ENCODE measurements around the gene OR2T3. TPM values are rescaled to one million over a fixed set of nuclear protein-coding genes. Genes with fewer than 3 reads are reported as not detected.
"Not testable (repeated sequence)": the region's sequence is repeated elsewhere in the genome, so short reads cannot be mapped to it uniquely, and the experiment has no call there.

The OR2T3 gene, protein sequence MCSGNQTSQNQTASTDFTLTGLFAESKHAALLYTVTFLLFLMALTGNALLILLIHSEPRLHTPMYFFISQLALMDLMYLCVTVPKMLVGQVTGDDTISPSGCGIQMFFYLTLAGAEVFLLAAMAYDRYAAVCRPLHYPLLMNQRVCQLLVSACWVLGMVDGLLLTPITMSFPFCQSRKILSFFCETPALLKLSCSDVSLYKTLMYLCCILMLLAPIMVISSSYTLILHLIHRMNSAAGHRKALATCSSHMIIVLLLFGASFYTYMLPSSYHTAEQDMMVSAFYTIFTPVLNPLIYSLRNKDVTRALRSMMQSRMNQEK
- total RNA-seq = not detected

DNA sequence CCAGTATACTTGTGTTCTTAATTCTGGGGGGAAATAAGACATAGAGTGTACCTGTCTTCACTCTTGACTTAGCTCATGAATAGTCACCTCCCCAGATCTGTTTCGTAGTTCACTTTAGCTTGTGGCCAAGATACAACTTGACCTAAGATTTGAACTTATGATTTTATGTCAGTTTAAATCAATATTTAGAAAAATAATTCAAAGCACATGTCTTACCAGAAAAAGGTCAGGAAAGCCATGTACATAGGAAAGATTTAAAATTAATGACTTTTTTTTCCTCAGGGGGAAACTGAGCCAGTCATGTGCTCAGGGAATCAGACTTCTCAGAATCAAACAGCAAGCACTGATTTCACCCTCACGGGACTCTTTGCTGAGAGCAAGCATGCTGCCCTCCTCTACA lies at the start of gene OR2T3:
Gene OR2T3 (plus strand): TSS at position 301 of the 400 bp plus-strand sequence. CDS start 0 bp downstream, at position 301.
- DNase-seq; H3K36me3 ChIP-seq; intact Hi-C loops (cut with DNase I); H3K4me3 ChIP-seq; H3K27me3 ChIP-seq; H3K27ac ChIP-seq; H3K4me1 ChIP-seq; H3K9ac ChIP-seq (ENCODE audit: low read depth in 2 of 2, low read length in 2 of 2); H3K9me3 ChIP-seq: not testable (repeated sequence)

GRCh38 chr1:248427526-248428191 lies 45.5 kb upstream of the OR2T3 start:
- H3K9ac ChIP-seq (ENCODE audit: low read depth in 2 of 2, low read length in 2 of 2); DNase-seq; H3K27me3 ChIP-seq; intact Hi-C loops (cut with DNase I); H3K36me3 ChIP-seq; H3K9me3 ChIP-seq; H3K27ac ChIP-seq; H3K4me1 ChIP-seq; H3K4me3 ChIP-seq: not testable (repeated sequence)

GRCh38 chr1:248428192-248428533 lies 45.0 kb upstream of the OR2T3 start:
- H3K27me3 ChIP-seq; H3K9me3 ChIP-seq; DNase-seq; H3K4me3 ChIP-seq; H3K4me1 ChIP-seq; H3K9ac ChIP-seq (ENCODE audit: low read depth in 2 of 2, low read length in 2 of 2); intact Hi-C loops (cut with DNase I); H3K27ac ChIP-seq; H3K36me3 ChIP-seq: not testable (repeated sequence)

DNA sequence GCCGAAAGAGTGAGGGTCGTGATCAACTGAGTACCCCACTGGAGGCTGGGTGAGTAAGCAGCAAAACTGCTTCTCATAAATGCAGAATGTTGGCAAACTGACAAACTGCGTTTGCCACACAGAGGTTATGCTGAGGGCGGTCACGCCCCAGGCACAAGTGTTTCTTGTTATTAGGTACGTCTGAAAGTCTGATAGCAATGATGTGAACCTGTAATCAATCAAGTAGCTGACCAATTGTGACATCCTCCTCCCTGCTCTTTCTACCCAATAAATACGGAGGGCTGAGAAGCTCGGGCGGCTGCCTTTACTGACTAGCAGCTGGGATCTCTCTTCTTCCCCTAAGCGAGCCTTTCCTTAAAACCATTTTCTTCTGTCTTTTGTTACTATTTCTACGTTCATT lies 41.5 kb upstream of the OR2T3 start:
- H3K27ac ChIP-seq; intact Hi-C loops (cut with DNase I); H3K27me3 ChIP-seq; H3K36me3 ChIP-seq; H3K9me3 ChIP-seq; H3K4me1 ChIP-seq; DNase-seq; H3K9ac ChIP-seq (ENCODE audit: low read depth in 2 of 2, low read length in 2 of 2); H3K4me3 ChIP-seq: not testable (repeated sequence)

DNA sequence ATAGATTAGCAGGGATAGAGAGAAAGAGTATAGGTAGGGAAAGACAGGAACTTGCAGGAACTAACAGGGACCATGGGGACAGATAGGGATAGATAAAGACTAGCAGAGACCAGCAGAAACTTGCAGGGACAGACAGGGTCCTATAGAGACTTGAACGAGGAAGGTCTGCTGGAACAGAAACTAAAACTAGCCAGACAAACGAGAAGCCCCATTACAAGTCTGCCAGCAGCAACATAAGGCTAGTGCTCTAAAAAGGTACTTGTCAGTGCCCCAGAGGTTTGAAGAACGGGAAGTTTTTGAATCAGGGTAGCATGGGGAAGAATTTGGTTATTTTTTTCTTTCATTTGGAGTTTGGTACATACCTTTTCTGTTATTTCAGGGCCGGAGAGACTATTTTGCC lies 41.0 kb upstream of the OR2T3 start:
- H3K36me3 ChIP-seq; H3K27me3 ChIP-seq; H3K27ac ChIP-seq; H3K4me1 ChIP-seq; intact Hi-C loops (cut with DNase I); H3K4me3 ChIP-seq; DNase-seq; H3K9ac ChIP-seq (ENCODE audit: low read depth in 2 of 2, low read length in 2 of 2); H3K9me3 ChIP-seq: not testable (repeated sequence)

- H3K4me1 ChIP-seq; H3K4me3 ChIP-seq; H3K36me3 ChIP-seq; DNase-seq; H3K9ac ChIP-seq (ENCODE audit: low read depth in 2 of 2, low read length in 2 of 2); H3K27ac ChIP-seq; H3K27me3 ChIP-seq; intact Hi-C loops (cut with DNase I); H3K9me3 ChIP-seq: not testable (repeated sequence)
Observed at GRCh38 chr1:248433811-248434415, 39.2 kb upstream of the OR2T3 start.

GRCh38 chr1:248434913-248435312 lies 38.2 kb upstream of the OR2T3 start:
- H3K27ac ChIP-seq; H3K4me3 ChIP-seq; DNase-seq; intact Hi-C loops (cut with DNase I); H3K27me3 ChIP-seq; H3K36me3 ChIP-seq; H3K4me1 ChIP-seq; H3K9me3 ChIP-seq; H3K9ac ChIP-seq (ENCODE audit: low read depth in 2 of 2, low read length in 2 of 2): not testable (repeated sequence)

- intact Hi-C loops (cut with DNase I); H3K4me1 ChIP-seq; H3K27me3 ChIP-seq; H3K4me3 ChIP-seq; DNase-seq; H3K27ac ChIP-seq; H3K36me3 ChIP-seq; H3K9me3 ChIP-seq; H3K9ac ChIP-seq (ENCODE audit: low read depth in 2 of 2, low read length in 2 of 2): not testable (repeated sequence)
Observed at GRCh38 chr1:248436303-248436702, 36.8 kb upstream of the OR2T3 start.

DNA sequence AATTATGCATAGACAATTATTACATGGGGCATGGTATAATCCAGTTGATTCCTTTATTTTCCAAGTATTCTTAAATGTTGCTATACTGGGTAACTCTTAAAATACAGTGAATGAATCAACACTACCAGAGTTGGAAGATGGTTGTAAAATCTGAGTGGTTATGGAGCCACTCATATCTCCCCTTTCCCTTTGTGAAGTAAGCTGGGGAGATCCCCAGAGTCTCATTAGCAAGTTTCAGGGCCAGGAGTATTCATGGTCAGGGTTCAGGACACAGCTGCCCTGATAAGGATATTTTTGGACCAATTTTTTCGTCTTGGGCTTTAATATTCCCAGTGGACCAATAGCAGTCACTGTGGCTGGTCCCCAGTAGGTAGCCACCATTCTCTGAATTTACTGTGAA lies 34.5 kb upstream of the OR2T3 start:
- H3K36me3 ChIP-seq; H3K27ac ChIP-seq; H3K4me1 ChIP-seq; H3K9ac ChIP-seq (ENCODE audit: low read depth in 2 of 2, low read length in 2 of 2); H3K9me3 ChIP-seq; intact Hi-C loops (cut with DNase I); H3K27me3 ChIP-seq; DNase-seq; H3K4me3 ChIP-seq: not testable (repeated sequence)

DNA sequence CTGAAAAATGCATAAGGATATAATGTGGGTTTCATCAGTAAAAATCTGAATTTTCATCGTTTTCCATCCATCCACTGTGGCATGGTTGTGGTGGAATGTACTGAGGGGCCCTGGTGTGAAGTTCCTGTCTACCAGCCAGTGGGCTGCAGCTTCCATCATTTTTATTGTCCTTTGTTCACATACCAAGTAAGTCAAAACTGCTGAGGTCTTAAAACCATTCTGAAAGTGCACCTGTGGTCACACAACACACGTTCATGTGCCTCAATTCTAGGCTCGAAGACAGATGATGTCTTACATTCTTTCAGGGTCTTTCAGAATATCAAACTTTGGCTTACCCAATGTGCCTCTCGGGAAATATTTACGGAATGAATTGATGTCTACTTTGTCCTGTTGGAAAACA lies 33.9 kb upstream of the OR2T3 start:
- H3K9ac ChIP-seq (ENCODE audit: low read depth in 2 of 2, low read length in 2 of 2); H3K4me3 ChIP-seq; H3K36me3 ChIP-seq; H3K27me3 ChIP-seq; H3K9me3 ChIP-seq; H3K4me1 ChIP-seq; intact Hi-C loops (cut with DNase I); H3K27ac ChIP-seq; DNase-seq: not testable (repeated sequence)

DNA sequence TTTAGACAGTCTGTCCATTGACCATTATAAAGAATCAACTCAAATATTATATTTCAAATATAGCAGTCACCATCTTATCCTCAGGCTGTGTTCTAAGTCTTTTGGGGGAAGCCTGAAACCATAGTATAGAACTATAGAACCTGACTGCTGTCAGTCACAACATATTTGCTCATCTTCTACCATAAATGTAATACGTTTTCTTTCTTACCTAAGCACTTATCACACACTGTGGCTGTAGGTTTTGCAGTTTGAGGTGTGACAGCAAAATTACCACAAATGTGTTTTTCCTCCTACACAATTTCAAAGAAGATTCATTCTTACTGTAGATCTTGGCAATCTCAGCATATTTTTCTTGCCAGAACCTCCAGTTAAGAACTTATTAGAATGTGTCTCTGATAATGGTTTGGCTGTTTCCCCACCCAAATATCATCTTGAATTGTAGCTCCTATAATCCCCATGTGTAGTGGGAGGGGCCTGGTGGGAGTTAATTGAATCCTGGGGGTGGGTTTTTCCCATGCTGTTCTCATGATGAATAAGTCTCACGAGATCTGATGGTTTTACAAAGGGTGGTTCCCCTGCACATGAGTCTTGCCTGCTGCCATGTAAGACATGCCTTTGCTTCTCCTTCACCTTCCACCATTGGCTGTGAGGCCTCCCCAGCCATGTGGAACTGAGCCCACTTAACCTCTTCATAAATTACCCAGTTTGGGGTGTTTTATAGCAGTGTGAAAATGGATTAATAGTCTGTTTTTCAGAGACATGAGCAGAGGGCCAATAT lies 30.5 kb upstream of the OR2T3 start:
- H3K27me3 ChIP-seq; H3K27ac ChIP-seq; H3K36me3 ChIP-seq; H3K9ac ChIP-seq (ENCODE audit: low read depth in 2 of 2, low read length in 2 of 2); intact Hi-C loops (cut with DNase I); H3K4me1 ChIP-seq; H3K4me3 ChIP-seq; DNase-seq; H3K9me3 ChIP-seq: not testable (repeated sequence)

DNA sequence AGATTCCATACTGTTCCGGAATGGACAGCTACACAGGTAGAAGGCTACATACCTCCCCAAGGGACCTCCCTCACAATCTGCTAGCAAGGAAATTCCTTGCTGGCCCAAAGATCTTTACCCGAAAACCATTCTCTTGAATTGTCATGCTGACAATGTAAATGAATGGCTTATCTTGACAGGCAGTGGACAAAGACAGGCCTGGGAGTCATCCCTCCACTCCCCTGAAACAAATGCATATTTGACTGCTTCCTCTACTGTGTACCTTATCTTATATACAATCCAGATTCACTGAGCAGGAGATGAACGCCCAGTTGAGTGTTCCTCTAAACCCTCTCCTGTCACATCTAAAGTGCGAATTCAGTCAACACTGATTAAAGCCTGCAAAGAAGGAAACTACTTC lies 28.5 kb upstream of the OR2T3 start:
- H3K27me3 ChIP-seq; intact Hi-C loops (cut with DNase I); H3K9me3 ChIP-seq; H3K27ac ChIP-seq; H3K9ac ChIP-seq (ENCODE audit: low read depth in 2 of 2, low read length in 2 of 2); DNase-seq; H3K4me1 ChIP-seq; H3K36me3 ChIP-seq; H3K4me3 ChIP-seq: not testable (repeated sequence)

- H3K36me3 ChIP-seq; H3K4me3 ChIP-seq; H3K27ac ChIP-seq; intact Hi-C loops (cut with DNase I); H3K9me3 ChIP-seq; H3K9ac ChIP-seq (ENCODE audit: low read depth in 2 of 2, low read length in 2 of 2); H3K4me1 ChIP-seq; H3K27me3 ChIP-seq; DNase-seq: not testable (repeated sequence)
Observed at GRCh38 chr1:248445399-248445798, 27.8 kb upstream of the OR2T3 start, which contains the start of gene OR2T2. TSS of gene OR2T2 (plus strand) at chr1:248445637. CDS start at chr1:248452798, 7,161 bp downstream.

Data from colonic mucosa (tissue), 4 donors.